ENCODE measurements around the gene IDS.
A peak's percentile ranks its signal among the peaks of the same experiment; 100 is the strongest.
"Not testable (repeated sequence)": the region's sequence is repeated elsewhere in the genome, so short reads cannot be mapped to it uniquely, and the experiment has no call there.

The IDS gene, protein sequence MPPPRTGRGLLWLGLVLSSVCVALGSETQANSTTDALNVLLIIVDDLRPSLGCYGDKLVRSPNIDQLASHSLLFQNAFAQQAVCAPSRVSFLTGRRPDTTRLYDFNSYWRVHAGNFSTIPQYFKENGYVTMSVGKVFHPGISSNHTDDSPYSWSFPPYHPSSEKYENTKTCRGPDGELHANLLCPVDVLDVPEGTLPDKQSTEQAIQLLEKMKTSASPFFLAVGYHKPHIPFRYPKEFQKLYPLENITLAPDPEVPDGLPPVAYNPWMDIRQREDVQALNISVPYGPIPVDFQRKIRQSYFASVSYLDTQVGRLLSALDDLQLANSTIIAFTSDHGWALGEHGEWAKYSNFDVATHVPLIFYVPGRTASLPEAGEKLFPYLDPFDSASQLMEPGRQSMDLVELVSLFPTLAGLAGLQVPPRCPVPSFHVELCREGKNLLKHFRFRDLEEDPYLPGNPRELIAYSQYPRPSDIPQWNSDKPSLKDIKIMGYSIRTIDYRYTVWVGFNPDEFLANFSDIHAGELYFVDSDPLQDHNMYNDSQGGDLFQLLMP

DNA sequence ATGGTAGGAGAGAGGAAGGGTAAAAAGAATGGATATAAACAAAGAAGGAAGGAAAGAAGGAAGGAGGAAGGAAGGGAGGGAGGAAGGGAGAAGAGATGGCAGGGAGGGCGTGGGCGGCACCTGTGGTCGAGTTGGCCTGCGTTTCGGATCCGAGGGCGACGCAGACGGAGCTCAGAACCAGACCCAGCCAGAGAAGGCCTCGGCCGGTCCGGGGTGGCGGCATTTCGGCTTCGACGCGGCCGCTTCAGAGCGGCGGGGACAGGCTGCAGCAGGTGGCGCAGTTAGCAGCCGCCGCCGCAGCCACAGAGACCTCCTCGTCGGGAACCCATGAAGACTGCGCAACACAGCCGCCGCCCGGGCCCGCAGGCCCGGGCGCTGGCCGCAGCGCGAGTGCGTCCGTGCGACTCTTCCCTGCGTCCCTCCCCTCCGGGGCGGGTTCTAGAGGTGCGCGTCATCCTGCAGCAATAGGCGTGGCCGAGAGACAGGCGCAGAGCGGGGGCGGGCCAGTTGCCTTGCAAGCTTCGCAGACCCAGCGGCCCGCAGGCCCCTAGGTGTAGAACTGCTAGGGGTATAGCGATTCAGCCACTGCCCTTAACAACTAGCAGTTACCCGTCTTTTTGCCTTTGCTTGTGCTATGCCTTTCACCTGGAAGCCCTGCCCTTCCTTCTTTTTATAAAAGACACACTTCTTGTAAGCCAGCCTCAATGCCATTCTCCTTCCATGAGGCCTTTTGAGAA is at the start of gene IDS:
IDS (minus strand) TSS at position 392 of the 737 bp plus-strand sequence; CDS start at position 223, 169 bp downstream.
- peak; percentile 96 for DNase-seq

DNA sequence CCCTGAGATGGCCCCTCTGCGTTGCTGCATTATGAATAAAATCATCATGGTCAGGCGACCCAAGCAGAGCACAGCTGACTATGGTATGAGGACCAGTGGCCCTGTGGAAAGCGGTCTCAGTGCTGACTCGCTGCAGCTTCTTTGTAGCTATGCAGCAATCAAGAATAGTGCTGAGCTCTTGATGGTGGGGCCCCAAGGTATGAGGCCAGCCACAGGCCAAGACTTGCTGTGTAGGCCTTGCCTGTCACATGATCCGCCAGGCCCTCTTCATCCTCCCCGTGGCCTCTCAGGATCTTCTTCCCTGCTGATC is 46.8 kb upstream of the IDS start:
- DNase-seq, result not testable (repeated sequence)

DNA sequence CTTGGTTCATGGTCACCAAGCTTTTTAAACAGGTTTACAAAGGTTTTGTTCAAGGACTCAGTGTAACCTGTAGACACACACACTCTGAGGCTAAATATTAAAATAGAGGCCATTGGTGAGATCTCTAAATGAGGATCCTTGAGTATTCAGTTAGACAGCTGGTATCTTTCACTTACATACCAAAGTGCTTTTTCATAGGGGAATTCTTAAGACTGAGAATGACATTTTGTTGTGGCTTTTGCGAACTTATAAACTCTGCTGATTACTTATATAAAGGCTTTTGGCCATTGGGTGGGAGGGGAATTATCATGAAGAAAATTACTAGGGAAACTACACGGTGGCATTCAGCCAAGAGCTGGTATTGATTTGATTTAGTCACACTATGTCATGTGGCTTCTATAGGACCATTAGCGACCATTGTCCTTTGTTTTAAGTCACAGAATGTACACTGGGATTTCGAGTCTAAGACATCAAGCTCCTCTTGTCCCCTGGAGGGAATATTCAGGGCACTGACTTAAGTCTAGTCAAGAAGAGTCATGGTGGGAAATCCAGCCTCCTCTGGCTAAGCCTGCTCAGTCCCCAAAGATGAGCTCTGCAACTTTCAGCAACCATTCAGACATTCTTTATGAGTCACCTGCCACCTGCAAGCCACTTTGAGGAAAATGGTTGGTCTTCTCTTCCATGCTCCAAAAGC is 46.3 kb upstream of the IDS start:
- DNase-seq, result not testable (repeated sequence)

DNA sequence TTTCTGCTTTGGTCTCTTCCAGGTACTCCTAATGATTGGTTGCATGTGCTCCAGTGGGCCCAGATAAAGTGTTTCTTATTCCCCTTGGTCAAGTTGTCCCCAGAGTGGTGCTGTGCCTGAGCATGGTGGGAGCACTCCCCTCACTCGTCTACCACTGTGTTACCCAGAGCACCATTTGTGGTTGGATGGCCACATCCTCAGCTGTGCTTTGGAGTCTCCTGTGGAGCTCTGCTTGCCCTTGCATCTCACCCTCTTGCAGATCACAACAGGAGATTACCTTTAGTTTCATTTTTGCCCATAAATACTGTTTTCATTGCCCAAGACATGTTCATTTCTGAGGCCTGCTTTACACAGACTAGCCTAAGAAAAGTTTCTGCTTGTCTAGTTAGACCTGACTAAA is 45.3 kb upstream of the IDS start:
- DNase-seq, result not testable (repeated sequence)

DNA sequence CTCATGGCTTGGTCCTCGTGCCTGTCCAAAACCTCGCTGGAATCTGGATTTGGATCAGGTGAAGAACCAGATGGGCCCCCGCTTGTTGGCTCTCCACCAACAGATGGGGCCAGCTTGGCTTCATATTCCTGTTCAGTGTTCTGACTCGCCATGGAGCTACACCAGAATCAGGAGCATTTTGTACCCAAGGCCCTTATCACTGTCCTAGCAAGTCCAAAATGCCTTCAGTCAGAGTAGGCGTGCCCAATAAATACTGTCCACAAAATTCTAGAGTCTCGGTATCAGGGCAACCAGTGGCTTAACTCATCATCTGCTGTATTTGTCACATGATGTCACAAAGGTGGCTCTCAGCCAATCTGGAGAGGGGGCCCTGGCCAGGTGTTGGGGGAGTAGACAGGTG is 44.6 kb upstream of the IDS start, which contains the start of gene HSFX3:
HSFX3 (minus strand) TSS at position 224 of the 400 bp plus-strand sequence; CDS start at position 152, 72 bp downstream.
- DNase-seq, result not testable (repeated sequence)

DNA sequence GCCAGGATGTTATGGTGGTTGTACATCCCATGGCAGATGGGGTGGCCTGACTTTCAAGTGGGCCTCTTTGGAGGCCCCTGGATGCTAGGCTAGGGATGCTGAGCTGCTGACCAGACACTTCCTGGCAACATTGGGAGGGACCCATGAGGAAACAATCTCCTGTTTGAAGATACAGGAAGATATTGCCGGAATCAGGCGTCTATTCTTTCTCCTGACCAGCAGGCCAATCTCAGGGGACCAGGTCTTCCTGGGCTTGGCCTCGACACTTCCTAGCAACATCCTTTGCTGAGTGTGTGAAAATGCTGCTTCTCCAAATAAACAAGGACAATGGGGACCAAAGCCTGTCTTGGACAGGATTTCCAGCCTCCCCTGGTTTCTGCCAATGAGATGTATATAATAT is 42.7 kb upstream of the IDS start:
- DNase-seq, result not testable (repeated sequence)

DNA sequence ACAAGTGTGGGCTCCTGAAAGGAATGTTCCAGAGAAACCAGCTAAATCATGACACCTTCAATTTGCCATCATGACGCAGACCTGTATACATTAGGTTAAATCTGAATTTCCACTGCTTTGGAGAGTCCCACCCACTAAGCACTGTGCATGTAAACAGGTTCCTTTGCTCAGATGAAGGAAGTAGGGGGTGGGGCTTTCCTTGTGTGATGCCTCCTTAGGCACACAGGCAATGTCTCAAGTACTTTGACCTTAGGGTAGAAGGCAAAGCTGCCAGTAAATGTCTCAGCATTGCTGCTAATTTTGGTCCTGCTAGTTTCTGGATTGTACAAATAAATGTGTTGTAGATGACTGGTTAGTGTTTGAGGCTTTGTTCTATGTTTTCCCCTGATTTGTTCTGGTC is 41.9 kb upstream of the IDS start:
- not testable (repeated sequence) for DNase-seq

DNA sequence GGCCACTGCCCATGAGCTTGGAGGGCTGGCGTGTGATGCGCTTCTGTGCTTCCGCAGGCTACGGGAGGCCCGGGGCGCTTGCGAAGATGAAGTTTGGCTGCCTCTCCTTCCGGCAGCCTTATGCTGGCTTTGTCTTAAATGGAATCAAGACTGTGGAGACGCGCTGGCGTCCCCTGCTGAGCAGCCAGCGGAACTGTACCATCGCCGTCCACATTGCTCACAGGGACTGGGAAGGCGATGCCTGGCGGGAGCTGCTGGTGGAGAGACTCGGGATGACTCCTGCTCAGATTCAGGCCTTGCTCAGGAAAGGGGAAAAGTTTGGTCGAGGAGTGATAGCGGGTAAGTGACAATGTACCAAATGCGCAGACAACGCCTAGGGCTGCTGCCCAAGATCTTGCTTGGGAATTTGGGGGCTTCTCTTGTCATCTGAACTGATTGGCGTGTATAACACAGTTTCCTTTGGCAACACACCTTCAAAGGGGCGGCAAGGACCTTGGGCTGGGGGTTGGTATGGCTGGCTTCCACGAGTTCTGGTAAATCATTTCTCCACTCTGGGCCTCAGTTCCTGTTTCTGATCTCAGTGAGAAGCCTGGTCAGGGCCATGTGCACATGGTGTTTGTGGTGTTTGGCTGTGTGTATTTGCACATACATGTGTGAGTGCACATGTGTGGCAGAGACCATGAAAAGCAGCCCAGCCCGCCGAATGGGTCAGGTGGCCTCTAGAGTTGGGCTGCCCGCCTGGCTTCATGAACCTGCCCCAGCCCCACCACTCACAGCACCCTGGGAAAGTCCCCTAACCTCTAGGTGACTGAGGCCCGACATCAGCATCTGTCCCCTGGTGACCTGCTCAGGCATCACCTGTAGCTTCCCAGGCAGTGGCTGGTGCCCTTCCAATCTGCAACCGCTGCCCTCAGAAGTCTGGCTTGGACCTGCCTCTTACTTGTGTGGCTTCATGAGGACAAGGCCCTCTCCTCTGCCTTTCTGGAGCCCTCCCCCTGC is 40.7 kb upstream of the IDS start:
- DNase-seq, result peak; percentile 77

DNA sequence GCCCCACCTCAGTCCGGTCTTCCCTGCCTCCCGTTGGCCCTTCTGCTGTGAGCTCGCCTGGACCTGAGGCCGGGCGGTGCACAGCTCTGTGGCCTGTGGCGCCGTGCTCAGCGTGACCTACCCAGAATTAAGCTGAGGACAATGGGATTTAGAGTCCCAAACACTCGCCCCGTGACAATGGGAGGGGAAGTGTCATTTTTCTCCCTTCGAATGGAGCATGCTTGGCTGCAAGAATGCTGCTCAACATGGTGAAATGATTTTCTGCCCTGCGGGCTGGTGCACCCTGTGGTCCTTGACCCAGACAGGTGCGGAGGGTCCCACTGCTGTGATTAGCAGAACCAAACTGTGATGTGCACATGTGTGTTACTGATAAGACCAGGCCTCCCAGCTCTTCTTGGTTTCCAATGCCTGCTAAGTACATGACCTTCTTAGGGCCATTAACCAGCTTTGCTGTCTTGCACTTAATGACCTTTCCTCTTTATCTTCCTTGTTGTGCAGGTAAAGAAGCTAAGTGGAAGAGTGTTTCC is 36.5 kb upstream of the IDS start:
- peak; percentile 58 for DNase-seq

DNA sequence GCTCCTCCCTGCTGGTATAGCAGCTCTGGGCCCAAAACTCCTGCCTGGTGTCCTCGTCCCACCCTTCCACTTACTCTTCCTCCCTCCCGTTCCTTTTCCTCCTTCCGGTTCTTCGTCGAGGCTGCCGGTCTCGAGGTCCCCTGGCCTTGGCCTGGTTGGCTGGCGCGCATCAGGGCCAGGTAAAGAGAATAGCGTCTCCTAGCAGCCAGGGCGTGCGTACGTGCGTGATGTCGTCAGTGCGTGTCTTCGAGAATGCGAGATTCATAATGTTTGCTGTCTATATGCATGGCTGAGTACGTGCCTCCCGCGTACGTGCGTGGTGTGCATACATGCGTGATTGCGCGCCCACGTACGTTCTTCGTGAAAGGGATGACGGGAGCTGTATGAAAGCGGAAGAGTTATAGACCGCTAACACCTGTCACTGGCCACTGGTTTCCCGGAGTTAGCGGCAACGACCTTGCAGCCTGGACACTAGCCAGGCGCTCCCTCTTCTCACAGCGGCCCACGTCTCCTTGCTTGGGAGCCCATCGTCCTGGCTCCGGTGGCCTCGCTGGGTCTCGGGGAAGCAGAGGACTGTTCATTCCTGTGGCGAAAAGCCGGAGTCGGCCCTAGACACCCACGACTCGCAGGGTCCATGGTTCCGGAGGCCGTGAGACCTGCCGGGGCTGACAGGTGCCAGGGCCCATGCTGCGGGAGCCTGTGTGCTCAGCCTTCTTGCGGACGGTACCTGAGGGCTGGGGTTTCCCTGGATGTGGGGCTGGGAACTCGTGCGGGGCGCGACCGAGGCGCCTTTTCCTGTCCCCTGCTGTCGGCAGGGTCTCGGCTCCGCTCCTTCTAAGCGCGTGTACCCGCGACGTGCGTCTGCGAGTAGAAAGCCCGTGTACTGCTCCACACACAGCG is 35.8 kb upstream of the IDS start, which contains the start of gene EOLA1:
EOLA1 (plus strand) TSS at position 392 of the 900 bp plus-strand sequence. CDS start 4,619 bp downstream, outside the sequence.
- DNase-seq, result peak; percentile 95

DNA sequence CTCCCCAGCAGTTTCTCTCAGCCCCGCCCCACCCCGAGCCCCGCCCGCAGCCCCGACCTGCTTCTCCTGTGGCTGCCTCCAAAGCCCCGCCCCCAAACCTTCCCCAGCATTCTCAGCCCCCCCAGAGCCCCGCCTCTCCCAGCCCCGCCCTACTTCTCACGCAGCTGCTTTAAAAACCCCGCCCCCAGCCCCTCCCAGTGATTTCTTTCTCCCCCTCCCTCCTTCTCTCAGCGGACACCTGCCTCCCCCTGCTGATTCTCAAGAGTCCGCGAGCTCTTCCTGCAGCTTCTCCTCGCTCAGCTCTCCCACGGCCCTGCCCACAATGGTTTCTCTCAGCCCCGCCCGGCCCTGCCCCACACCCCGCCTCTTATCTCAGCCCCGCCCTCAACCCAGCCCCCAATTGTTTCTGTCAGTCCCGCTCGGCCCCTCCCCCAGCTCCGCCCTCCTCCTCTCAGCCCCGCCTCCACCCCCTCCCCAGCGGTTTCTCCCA is 35.1 kb upstream of the IDS start:
- DNase-seq, result peak; percentile 95

DNA sequence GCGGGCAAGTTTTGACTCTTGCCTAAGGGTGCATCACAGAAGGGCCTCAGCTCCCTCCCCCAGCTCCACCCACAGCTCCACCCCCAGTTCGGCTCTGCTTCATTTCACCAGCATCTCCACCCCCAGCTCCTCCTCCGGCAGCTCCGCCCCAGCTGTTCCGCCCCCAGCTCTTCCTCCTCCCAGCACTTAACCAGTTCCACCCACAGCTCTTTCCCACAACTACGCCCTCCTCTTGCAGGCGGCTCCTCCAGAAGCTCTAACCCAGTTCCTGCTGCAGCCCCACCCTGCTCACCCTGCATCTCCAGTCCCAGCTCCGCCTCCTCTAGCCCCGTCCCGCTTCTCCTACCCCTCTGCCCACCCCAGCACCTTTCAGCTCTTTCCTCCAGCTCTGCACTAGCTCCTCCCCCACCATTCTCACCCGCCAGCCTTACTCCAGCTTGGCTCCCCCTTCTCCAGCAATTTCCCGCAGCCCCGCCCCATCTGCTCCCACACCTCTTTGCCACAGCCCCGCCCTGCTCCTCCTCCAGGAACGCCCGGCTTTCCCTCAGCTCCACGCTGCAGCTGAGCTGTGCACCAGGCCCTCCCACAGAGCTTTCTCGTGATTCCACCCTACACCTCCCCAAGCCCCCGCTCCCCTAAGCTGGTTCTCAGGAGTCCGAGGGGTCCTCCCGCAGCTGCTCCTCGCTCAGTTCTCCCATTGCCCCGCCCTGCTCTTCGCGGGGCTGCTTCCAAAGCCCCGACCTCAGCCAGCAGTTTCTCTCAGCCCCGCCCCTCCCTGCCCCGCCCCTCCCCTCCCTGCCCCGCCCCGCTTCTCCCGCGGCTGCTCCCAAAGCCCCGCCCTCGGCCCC is 34.4 kb upstream of the IDS start:
- DNase-seq, result peak; percentile 97

DNA sequence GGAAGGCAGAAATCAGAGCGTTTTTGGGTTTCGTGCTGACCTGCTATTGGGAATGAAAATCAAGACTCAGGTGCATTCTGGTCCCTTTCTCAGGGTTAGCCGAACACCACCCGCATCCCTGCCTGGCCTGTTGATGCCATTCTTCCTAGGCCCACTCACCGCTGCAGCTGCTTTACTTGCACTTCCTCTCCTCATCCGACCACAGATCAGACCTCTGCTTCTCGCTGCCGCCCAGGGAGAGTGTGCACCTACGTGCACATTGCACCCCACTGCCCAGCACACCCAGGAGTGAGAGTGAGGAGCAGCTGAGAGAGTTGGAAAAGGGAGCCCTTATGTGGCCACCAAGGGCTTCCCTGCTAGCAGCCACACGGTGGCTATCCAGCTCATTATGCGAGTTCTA is 32.4 kb upstream of the IDS start:
- not testable (repeated sequence) for DNase-seq

DNA sequence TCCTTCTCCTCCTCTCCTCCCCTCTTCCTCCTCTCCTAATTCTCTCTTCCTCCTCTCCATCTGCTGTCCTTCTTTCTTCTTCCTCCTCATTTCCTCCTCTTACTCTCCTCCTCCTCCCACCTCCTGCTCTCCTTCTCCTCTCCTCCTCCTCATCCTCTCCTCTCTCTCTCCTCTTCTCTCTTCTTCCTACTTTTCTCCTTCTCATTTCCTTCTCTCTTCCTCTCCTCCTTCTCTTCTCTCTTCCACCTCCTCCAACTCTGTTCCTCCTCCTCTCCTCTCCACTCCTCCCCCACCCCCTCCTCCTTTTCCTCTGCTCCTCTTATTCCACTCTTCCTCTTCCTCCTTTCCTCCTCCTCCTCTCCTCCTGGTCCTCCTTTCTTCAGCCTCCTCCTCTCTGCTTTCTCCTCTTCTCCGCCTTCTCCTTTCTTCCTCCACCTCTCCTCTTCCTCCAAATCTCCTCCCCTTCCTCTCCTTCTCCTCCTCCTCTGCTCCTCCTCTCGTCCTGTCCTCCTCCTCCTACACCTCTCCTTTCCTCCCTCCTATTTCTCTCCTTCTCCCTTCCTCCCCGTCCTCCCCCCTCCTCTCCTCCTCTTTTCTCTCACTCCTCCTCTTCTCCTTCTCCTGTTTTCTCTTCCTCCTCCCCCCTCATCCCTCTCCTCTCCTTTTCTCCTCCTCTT is 30.0 kb upstream of the IDS start:
- peak; percentile 4 for DNase-seq

DNA sequence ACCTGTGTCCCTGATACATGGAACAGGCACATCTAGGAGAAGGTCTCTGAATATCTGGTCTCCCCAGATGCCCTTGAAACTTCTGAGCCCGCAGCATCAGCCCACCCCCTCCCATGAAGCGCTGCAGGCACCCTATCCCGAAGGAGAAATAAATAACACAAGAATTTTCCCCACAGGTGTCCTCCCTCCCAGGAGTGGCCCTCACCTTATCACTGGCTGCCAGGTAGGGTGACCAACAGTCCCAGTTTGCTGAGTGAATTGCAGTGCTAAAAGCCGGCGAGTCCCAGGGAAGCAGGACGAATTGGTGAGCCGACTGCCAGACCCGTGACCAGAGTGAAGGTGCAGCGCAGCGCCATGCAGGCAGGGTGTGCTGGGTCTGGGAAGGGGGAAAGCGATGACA is 28.9 kb upstream of the IDS start:
- not testable (repeated sequence) for DNase-seq

DNA sequence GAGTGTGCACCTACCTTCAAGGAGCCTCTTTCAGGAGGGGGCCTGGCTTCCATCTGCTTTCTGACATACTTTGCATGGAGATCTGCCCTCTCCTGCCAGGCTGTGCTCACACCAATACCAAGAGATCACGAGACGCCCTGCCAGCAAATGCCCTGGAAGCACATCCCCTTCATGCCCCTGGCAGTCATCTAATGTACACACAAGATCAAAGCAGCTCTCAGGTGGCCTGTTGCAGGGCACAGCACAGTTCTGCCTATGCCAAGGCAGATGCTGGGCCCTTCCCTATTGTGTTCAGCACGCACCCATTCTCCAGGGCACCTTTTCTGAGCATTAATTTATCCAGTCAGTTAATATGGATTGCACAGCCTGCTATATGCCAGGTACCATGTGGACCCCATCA is 27.8 kb upstream of the IDS start:
- not testable (repeated sequence) for DNase-seq

DNA sequence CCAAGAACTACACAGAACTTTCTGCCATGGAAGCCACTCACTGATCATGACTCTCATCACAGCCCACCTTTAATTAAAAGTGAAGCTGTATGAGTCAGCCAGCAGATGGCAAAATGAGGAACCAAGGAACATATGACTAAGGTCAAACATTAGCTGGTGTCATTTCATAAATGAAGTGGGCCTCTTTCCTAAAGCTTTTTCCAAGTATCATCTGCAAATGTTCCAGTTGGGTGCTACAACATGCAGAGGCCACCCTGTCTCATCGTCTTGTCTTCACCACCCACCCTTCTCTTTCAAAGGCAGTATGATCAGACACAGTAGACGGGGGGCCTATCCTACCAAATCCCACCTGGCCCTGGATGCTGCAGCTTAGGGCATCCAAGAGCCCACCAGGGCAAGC is 26.5 kb upstream of the IDS start:
- peak; percentile 22 for DNase-seq

DNA sequence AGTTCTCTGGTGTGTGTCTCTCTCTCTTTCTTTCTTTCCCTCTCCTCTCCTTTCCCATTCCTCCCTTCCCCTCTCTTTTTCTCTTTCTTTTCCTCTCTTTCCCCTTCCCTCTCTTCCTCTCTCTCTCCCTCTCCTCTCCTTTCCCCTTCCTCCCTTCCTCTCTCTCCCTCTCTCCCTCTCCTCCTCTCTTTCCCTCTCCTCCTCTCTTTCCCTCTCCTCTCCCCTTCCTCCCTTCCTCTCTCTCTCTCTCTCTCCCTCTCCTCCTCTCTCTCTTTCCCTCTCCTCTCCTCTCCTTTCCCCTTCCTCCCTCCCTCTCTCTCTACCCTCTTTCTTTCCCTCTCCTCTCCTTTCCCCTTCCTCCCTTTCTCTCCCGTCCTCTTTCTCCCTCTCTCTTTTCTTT is 23.3 kb upstream of the IDS start:
- no peak for DNase-seq

DNA sequence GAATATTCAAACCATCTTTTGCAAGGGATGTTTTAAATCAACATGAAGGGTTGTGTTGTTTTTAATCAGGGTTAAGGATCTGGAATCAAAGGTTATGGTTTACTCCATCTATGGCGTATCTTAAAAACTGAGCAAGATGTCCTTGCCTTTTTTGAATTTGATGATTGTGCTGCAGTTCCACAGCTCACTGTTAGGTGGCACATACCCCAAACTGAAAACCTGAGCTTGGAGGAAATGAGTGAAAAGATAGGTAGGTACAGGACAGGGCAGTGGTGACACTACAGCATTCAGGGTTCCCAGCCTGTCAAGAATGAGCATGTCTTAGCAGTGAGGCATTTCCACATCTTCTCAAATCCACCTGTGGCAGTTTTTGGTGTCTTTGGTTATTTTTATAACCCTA is 22.6 kb upstream of the IDS start:
- DNase-seq, result peak; percentile 55
